HCT116 (cell line): Measurements from ENCODE around the gene FLNB.

ENCODE experiments used
- EZH2 ChIP-seq: fragments of 200-600 bp; sonication (generic); IDR thresholded peaks from 2 replicates; pipeline ENCODE4 v1.6.1; 2017; ENCODE audit warnings: antibody characterized with exemption, mixed run types
- POLR2A ChIP-seq: IDR thresholded peaks from 2 replicates; pipeline ENCODE4 v1.7.0; 2011; ENCODE audit warnings: borderline replicate concordance; ENCODE audit not compliant: insufficient read depth, insufficient read length; ENCODE audit errors: extremely low read depth
- RAD21 ChIP-seq: IDR thresholded peaks from 2 replicates; pipeline ENCODE4 v1.6.1; 2012; ENCODE audit warnings: low read depth, mild to moderate bottlenecking
- TF ChIP-seq, protein P1 (sequence below): IDR thresholded peaks from 2 replicates; pipeline ENCODE4 v1.6.1; 2012
- TF ChIP-seq, protein P2 (sequence below), 3 experiments: fragments of 200-600 bp in 1 of 3; sonication (generic) in 1 of 3; IDR thresholded peaks in 2 of 3; conservative IDR thresholded peaks in 1 of 3; 2 replicates each; pipeline ENCODE4 v1.5.1; 2012 to 2017; ENCODE audit warnings: low read depth in 2 of 3, low read length in 2 of 3, antibody characterized with exemption in 1 of 3, borderline replicate concordance in 1 of 3, control low read depth in 1 of 3, mild to moderate bottlenecking in 1 of 3, mixed read lengths in 1 of 3, mixed run types in 1 of 3, moderate library complexity in 1 of 3; ENCODE audit not compliant: insufficient read depth in 1 of 3

DNA sequence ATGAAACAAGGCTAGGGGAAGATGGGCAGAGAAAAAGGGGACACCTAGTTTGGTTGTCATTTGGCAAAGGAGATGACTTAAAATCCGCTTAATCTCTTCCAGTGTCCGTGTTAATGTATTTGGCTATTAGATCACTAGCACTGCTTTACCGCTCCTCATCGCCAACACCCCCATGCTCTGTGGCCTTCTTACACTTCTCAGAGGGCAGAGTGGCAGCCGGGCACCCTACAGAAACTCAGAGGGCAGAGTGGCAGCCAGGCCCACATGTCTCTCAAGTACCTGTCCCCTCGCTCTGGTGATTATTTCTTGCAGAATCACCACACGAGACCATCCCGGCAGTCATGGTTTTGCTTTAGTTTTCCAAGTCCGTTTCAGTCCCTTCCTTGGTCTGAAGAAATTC is 162.9 kb downstream of the FLNB start:
- TF ChIP-seq POLR2A (no peak), EZH2 (no peak), RAD21 (no peak)
- TF ChIP-seq, protein P1, sequence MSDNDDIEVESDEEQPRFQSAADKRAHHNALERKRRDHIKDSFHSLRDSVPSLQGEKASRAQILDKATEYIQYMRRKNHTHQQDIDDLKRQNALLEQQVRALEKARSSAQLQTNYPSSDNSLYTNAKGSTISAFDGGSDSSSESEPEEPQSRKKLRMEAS: no peak
- TF ChIP-seq, protein P2, sequence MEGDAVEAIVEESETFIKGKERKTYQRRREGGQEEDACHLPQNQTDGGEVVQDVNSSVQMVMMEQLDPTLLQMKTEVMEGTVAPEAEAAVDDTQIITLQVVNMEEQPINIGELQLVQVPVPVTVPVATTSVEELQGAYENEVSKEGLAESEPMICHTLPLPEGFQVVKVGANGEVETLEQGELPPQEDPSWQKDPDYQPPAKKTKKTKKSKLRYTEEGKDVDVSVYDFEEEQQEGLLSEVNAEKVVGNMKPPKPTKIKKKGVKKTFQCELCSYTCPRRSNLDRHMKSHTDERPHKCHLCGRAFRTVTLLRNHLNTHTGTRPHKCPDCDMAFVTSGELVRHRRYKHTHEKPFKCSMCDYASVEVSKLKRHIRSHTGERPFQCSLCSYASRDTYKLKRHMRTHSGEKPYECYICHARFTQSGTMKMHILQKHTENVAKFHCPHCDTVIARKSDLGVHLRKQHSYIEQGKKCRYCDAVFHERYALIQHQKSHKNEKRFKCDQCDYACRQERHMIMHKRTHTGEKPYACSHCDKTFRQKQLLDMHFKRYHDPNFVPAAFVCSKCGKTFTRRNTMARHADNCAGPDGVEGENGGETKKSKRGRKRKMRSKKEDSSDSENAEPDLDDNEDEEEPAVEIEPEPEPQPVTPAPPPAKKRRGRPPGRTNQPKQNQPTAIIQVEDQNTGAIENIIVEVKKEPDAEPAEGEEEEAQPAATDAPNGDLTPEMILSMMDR (IDR thresholded peaks at IDR 0.05 in 2 of 3, conservative IDR thresholded peaks at IDR 0.05 in 1 of 3; ENCODE audit: borderline replicate concordance in 1 of 3, insufficient read depth in 1 of 3, low read depth in 2 of 3, low read length in 2 of 3): no peak
